Spleen (tissue), 7 donors: ENCODE data around the gene MAPK10.

Source experiments
- CTCF ChIP-seq, 11 experiments: fragments of 200-600 bp in 7 of 11; fragments of 450-650 bp in 4 of 11; sonication (generic) in 4 of 11; IDR thresholded peaks in 8 of 11; conservative IDR thresholded peaks in 3 of 11; 1 replicate in 7 of 11; 2 replicates in 4 of 11; pipeline versions ENCODE4 v1.4.0 to v1.8.0; 2016 to 2021; ENCODE audit warnings: antibody characterized with exemption in 11 of 11, inconsistent platforms in 4 of 11, mild to moderate bottlenecking in 1 of 11
- POLR2AphosphoS5 ChIP-seq, 3 donors: sonication (generic); formaldehyde crosslinking; IDR thresholded peaks; one replicate each; pipeline ENCODE4 v1.5.1; 2017; ENCODE audit warnings: antibody characterized with exemption in 3 of 3
- donor health status: DM: no; HTN: no; CAD: no; lungs with moderate emphysema.
- donor health status: DM: no; HTN: no; CAD: no.
- donor health status: DM: no; HTN: no; CAD: no.

DNA sequence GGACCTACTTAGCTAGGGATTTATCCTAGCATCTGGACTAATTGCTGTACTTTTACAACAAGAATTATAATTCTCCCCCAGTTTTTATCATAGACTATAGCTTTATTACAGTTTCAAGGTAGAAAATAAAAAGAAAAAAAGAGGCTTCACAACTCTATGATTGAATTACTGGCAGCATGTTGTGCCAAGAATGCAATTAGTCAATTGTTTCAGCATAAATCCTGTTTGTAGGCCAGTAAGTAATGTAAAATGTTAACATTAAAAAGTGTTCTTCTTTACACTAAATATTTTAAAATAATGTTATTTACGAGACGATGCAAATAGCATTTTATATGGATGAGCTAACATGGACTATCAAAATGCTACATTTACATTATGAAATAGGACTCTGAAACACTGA is 228.4 kb downstream of the MAPK10 start:
- TF ChIP-seq CTCF (IDR thresholded peaks at IDR 0.05 in 8 of 11, conservative IDR thresholded peaks at IDR 0.05 in 3 of 11) (no peak), POLR2AphosphoS5 (IDR thresholded peaks at IDR 0.05) (no peak)
